Natural killer cell (primary cell): Measurements from ENCODE around the gene OLFM1. TPM values are rescaled to one million over a fixed set of nuclear protein-coding genes. Genes with fewer than 3 reads are reported as not detected.
"Not testable (repeated sequence)": the region's sequence is repeated elsewhere in the genome, so short reads cannot be mapped to it uniquely, and the experiment has no call there.

Experiments used
- ATAC-seq, 3 donors: fragments of 150-1000 bp in 2 of 3; fragments of 200-7000 bp in 1 of 3; cut with Tn5 transposase; 1 replicate in 1 of 3; 2 replicates in 2 of 3; pipeline ENCODE4 v1.10.0; 2021; ENCODE audit warnings: mild to moderate bottlenecking in 2 of 3, moderate library complexity in 2 of 3
- DNase-seq, 2 donors: peaks; one replicate each; pipeline versions ENCODE4 v3.0.0 to v3.0.0-alpha.2; 2013 to 2021; ENCODE audit warnings: mixed read lengths in 1 of 2
- H3K27ac ChIP-seq: one replicate; pipeline ENCODE4 v1.5.1; 2013; ENCODE audit warnings: mild to moderate bottlenecking, low read length
- H3K27me3 ChIP-seq: one replicate; pipeline ENCODE4 v1.6.1; 2013; ENCODE audit warnings: low read length; ENCODE audit not compliant: control insufficient read depth, insufficient read depth
- H3K36me3 ChIP-seq: one replicate; pipeline ENCODE4 v1.6.1; 2013; ENCODE audit warnings: low read length; ENCODE audit not compliant: control insufficient read depth, insufficient read depth
- H3K4me1 ChIP-seq: one replicate; pipeline ENCODE4 v1.6.1; 2013; ENCODE audit warnings: low read length; ENCODE audit not compliant: control insufficient read depth, insufficient read depth
- H3K4me3 ChIP-seq: one replicate; pipeline ENCODE4 v1.5.1; 2013; ENCODE audit warnings: low read length
- H3K9me3 ChIP-seq: one replicate; pipeline ENCODE4 v1.6.1; 2013; ENCODE audit warnings: low read length; ENCODE audit not compliant: control insufficient read depth, insufficient read depth
- H3K27ac Mint-ChIP-seq, 2 donors: one replicate each; pipeline ENCODE4 v1.8.0; 2022; ENCODE audit warnings: mild to moderate bottlenecking in 2 of 2, mixed read lengths in 2 of 2, moderate library complexity in 1 of 2
- H3K27me3 Mint-ChIP-seq, 2 donors: one replicate each; pipeline ENCODE4 v1.8.0; 2022; ENCODE audit warnings: low read depth in 2 of 2, mixed read lengths in 2 of 2
- H3K36me3 Mint-ChIP-seq: one replicate; pipeline ENCODE4 v1.8.0; 2022; ENCODE audit warnings: mixed read lengths
- H3K4me1 Mint-ChIP-seq, 2 donors: one replicate each; pipeline ENCODE4 v1.8.0; 2022; ENCODE audit warnings: mixed read lengths in 2 of 2
- H3K4me3 Mint-ChIP-seq: one replicate; pipeline ENCODE4 v1.8.0; 2022; ENCODE audit warnings: mild to moderate bottlenecking, moderate library complexity, mixed read lengths
- H3K9me3 Mint-ChIP-seq, 2 donors: one replicate each; pipeline ENCODE4 v1.8.0; 2022; ENCODE audit warnings: mixed read lengths in 2 of 2
- CTCF ChIP-seq: fragments of 200-600 bp; IDR thresholded peaks from one replicate; pipeline ENCODE4 v1.8.0; 2022; ENCODE audit warnings: antibody characterized with exemption
- WGBS: methylation state at CpG from one replicate; pipeline ENCODE4 v1.1.7; 2013; ENCODE audit warnings: missing lambda C conversion rate; ENCODE audit not compliant: insufficient coverage; 5-methylcytosine and 5-hydroxymethylcytosine counted together
- intact Hi-C: fragments of 100-400 bp; cut with micrococcal nuclease; formaldehyde crosslinking; loops from one replicate; pipeline ENCODE4 v1.14.2; 2022
- total RNA-seq, 4 donors: library from RNA; stranded (reverse); fragments of 120-200 nt in 1 of 4; gene quantifications; one replicate each; pipeline versions ENCODE4 v1.2.3 to v1.2.4, GENCODE V29; 2013 to 2022

The OLFM1 gene
- total RNA-seq, 3 donors from 2014 or later (not counting 1 experiment from before 2014, with no cell fraction given), result 0.18 TPM; not detected in 2

GRCh38 chr9:135148386-135148785 is 60.9 kb downstream of the OLFM1 start:
- Histone ChIP-seq H3K27me3 (no peaks in the 10 kb centered on the region), H3K27ac (no peak overlapping the region), H3K4me1 (no peaks in the 10 kb centered on the region), H3K9me3 (no peaks in the 10 kb centered on the region), H3K36me3 (no peaks in the 10 kb centered on the region), H3K4me3 (no peak overlapping the region)
- Mint-ChIP-seq H3K36me3 (no peaks in the 10 kb centered on the region), H3K9me3 (no peaks in the 10 kb centered on the region), H3K4me1 (no peaks in the 10 kb centered on the region), H3K27me3 (no peaks in the 10 kb centered on the region), H3K27ac (no peak overlapping the region), H3K4me3 (no peak overlapping the region)
- ATAC-seq (no peak), DNase-seq (no peak)
- 77% methylated on average over 7 of the region's 7 CpGs for WGBS
- intact Hi-C loops, result no loop called here
- no peak for TF ChIP-seq CTCF

- H3K9me3 ChIP-seq, H3K4me1 ChIP-seq, H3K4me1 Mint-ChIP-seq, H3K27me3 ChIP-seq, H3K27ac Mint-ChIP-seq, H3K36me3 Mint-ChIP-seq, ATAC-seq, H3K4me3 ChIP-seq, intact Hi-C loops, DNase-seq, H3K4me3 Mint-ChIP-seq, H3K9me3 Mint-ChIP-seq, H3K36me3 ChIP-seq, H3K27me3 Mint-ChIP-seq, H3K27ac ChIP-seq: not testable (repeated sequence)
- 78% methylated on average over 8 of the region's 9 CpGs for WGBS
These were observed 62.4 kb downstream of the OLFM1 start for GRCh38 chr9:135149901-135150300.

GRCh38 chr9:135150981-135151380 is 63.5 kb downstream of the OLFM1 start:
- Mint-ChIP-seq H3K9me3 (no peaks in the 10 kb centered on the region), H3K27ac (no peak overlapping the region), H3K4me3 (no peak overlapping the region), H3K27me3 (peaks cover 0 to 5% of the 10 kb centered on the region in 2 donors), H3K4me1 (no peaks in the 10 kb centered on the region), H3K36me3 (no peaks in the 10 kb centered on the region)
- no peak overlapping the region for H3K4me3 ChIP-seq
- H3K9me3 ChIP-seq, result no peaks in the 10 kb centered on the region
- TF ChIP-seq CTCF, result no peak
- no peaks in the 10 kb centered on the region for H3K27me3 ChIP-seq
- H3K36me3 ChIP-seq, result no peaks in the 10 kb centered on the region
- no peak overlapping the region for H3K27ac ChIP-seq
- intact Hi-C loops, result no loop called here
- H3K4me1 ChIP-seq, result no peaks in the 10 kb centered on the region
- DNase-seq (no peak), ATAC-seq (no peak)
- WGBS, result 83% methylated on average over 11 of the region's 11 CpGs

- Histone ChIP-seq H3K4me3 (no peak overlapping the region), H3K9me3 (no peaks in the 10 kb centered on the region), H3K36me3 (no peaks in the 10 kb centered on the region), H3K4me1 (no peaks in the 10 kb centered on the region), H3K27ac (no peak overlapping the region), H3K27me3 (no peaks in the 10 kb centered on the region)
- Mint-ChIP-seq H3K9me3 (no peaks in the 10 kb centered on the region), H3K4me1 (no peaks in the 10 kb centered on the region), H3K4me3 (no peak overlapping the region), H3K36me3 (no peaks in the 10 kb centered on the region), H3K27me3 (peaks cover 0 to 5% of the 10 kb centered on the region in 2 donors), H3K27ac (no peak overlapping the region)
- intact Hi-C loops, result no loop called here
- ATAC-seq (no peak), DNase-seq (no peak)
- no peak for TF ChIP-seq CTCF
- WGBS, result 75% methylated on average over 4 of the region's 6 CpGs
These were observed 64.5 kb downstream of the OLFM1 start for GRCh38 chr9:135151757-135152613.
